Limb (tissue), 2 donors: ENCODE results near the gene MTERF1.

Source experiments
- DNase-seq, 2 donors: peaks; one replicate each; pipeline ENCODE4 v3.0.0-alpha.2; 2016; ENCODE audit errors: extremely low spot score in 2 of 2

The MTERF1 gene

DNA sequence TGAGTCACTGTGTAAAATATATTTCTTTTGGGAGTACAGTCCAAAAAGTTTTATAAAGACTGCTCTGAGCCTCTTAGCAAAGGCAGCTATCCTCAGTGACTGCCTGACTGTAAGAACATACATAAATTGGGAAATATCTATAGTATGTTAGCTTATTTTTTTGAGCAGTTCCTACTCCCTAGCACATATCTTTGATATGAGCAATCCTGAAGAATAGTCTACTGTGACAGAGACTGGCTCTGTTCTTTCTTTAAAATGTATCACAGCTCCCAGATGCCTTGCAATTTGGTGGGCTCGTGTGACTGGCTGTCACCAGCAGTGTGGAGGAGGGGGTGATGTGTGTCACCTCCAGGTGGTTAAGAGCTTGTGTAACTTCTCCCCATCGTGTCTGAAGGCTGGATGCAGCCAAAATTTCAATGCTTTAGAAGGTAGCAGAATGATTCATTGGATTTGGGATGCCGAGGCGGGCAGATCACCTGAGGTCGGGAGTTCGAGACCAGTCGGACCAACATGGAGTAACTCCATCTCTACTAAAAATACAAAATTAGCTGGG, 47.9 kb downstream of the MTERF1 start:
- DNase-seq = no peak

GRCh38 chr7:91827169-91827568, 53.3 kb downstream of the MTERF1 start:
- DNase-seq = no peak

GRCh38 chr7:91826377-91826776, 54.1 kb downstream of the MTERF1 start:
- no peak for DNase-seq

DNA sequence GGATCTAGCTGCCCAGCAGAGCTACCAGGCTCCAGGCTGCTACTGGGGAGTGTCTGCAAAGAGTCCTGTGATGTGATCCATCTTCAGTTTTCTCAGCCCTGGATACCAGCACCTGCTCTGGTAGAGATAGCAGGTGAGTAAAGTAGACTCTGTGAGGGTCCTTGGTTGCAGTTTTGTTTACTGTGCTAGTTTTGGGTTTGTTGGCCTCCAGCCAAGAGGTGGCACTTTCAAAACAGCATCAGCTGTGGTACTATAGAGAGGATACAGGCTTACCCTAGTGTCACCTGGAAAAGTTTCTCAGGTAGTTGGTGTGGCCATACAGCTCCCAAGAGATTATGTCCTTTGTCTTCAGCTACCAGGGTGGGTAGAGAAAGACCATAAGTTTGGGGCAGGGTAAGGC, 56.3 kb downstream of the MTERF1 start:
- DNase-seq = no peak
